ENCODE measurements around the gene DMD.

The DMD gene

GRCh38 chrX:32501606-32502005, 709.7 kb downstream of the DMD start:
- Histone ChIP-seq H3K9ac (ENCODE audit: low read length) (no peak overlapping the region), H3K36me3 (replicated peaks; ENCODE audit: low read depth, low read length) (no peaks in the 10 kb centered on the region), H3K27ac (ENCODE audit: low read length) (no peak overlapping the region), H3K27me3 (ENCODE audit: low read depth, low read length) (no peaks in the 10 kb centered on the region), H2AFZ (ENCODE audit: low read depth, low read length) (no peak overlapping the region), H3K79me2 (ENCODE audit: low read length) (no peaks in the 10 kb centered on the region), H4K20me1 (ENCODE audit: insufficient read depth, low read length) (no peaks in the 10 kb centered on the region), H3K4me1 (ENCODE audit: low read length) (no peaks in the 10 kb centered on the region), H3K4me3 (ENCODE audit: low read length) (no peak overlapping the region), H3K9me3 (ENCODE audit: insufficient read depth, low read length) (no peaks in the 10 kb centered on the region), H3K4me2 (ENCODE audit: low read length) (no peak overlapping the region)
- no peak for TF ChIP-seq EZH2phosphoT487 (IDR thresholded peaks at IDR 0.05; ENCODE audit: low read depth)
- TF ChIP-seq CTCF (IDR thresholded peaks at IDR 0.05; ENCODE audit: low read depth, low read length): no peak

GRCh38 chrX:32496671-32497070, 714.7 kb downstream of the DMD start:
- Histone ChIP-seq H3K36me3 (replicated peaks; ENCODE audit: low read depth, low read length) (no peaks in the 10 kb centered on the region), H3K4me1 (ENCODE audit: low read length) (no peaks in the 10 kb centered on the region), H4K20me1 (ENCODE audit: insufficient read depth, low read length) (no peaks in the 10 kb centered on the region), H3K4me2 (ENCODE audit: low read length) (no peak overlapping the region), H3K9ac (ENCODE audit: low read length) (no peak overlapping the region), H3K79me2 (ENCODE audit: low read length) (no peaks in the 10 kb centered on the region), H3K27ac (ENCODE audit: low read length) (no peak overlapping the region), H3K4me3 (ENCODE audit: low read length) (no peak overlapping the region), H3K9me3 (ENCODE audit: insufficient read depth, low read length) (no peaks in the 10 kb centered on the region), H3K27me3 (ENCODE audit: low read depth, low read length) (no peaks in the 10 kb centered on the region), H2AFZ (ENCODE audit: low read depth, low read length) (no peak overlapping the region)
- TF ChIP-seq CTCF (IDR thresholded peaks at IDR 0.05; ENCODE audit: low read depth, low read length) (no peak), EZH2phosphoT487 (IDR thresholded peaks at IDR 0.05; ENCODE audit: low read depth) (no peak)

- no peak overlapping the region for H3K4me3 ChIP-seq (ENCODE audit: low read length)
- H4K20me1 ChIP-seq (ENCODE audit: insufficient read depth, low read length): no peaks in the 10 kb centered on the region
- no peak overlapping the region for H3K27ac ChIP-seq (ENCODE audit: low read length)
- H3K4me1 ChIP-seq (ENCODE audit: low read length): no peaks in the 10 kb centered on the region
- H3K27me3 ChIP-seq (ENCODE audit: low read depth, low read length): no peaks in the 10 kb centered on the region
- H2AFZ ChIP-seq (ENCODE audit: low read depth, low read length): no peak overlapping the region
- H3K4me2 ChIP-seq (ENCODE audit: low read length): no peak overlapping the region
- no peak overlapping the region for H3K9ac ChIP-seq (ENCODE audit: low read length)
- H3K36me3 ChIP-seq (replicated peaks; ENCODE audit: low read depth, low read length): no peaks in the 10 kb centered on the region
- H3K79me2 ChIP-seq (ENCODE audit: low read length): no peaks in the 10 kb centered on the region
- no peaks in the 10 kb centered on the region for H3K9me3 ChIP-seq (ENCODE audit: insufficient read depth, low read length)
- no peak for TF ChIP-seq EZH2phosphoT487 (IDR thresholded peaks at IDR 0.05; ENCODE audit: low read depth)
- TF ChIP-seq CTCF (IDR thresholded peaks at IDR 0.05; ENCODE audit: low read depth, low read length): no peak
Observed at GRCh38 chrX:32495855-32496254, 715.5 kb downstream of the DMD start.

GRCh38 chrX:32489125-32489524, 722.2 kb downstream of the DMD start:
- TF ChIP-seq CTCF (IDR thresholded peaks at IDR 0.05; ENCODE audit: low read depth, low read length) (no peak), EZH2phosphoT487 (IDR thresholded peaks at IDR 0.05; ENCODE audit: low read depth) (no peak)
- H3K36me3 ChIP-seq (replicated peaks; ENCODE audit: low read depth, low read length): no peaks in the 10 kb centered on the region
- no peaks in the 10 kb centered on the region for H3K9me3 ChIP-seq (ENCODE audit: insufficient read depth, low read length)

More at GRCh38 chrX:32489125-32489524, 722.2 kb downstream of the DMD start:
- Histone ChIP-seq H3K4me3 (ENCODE audit: low read length) (no peak overlapping the region), H3K27ac (ENCODE audit: low read length) (no peak overlapping the region), H3K4me2 (ENCODE audit: low read length) (no peak overlapping the region), H3K27me3 (ENCODE audit: low read depth, low read length) (no peaks in the 10 kb centered on the region), H3K9ac (ENCODE audit: low read length) (no peak overlapping the region), H3K79me2 (ENCODE audit: low read length) (no peaks in the 10 kb centered on the region), H2AFZ (ENCODE audit: low read depth, low read length) (no peak overlapping the region), H4K20me1 (ENCODE audit: insufficient read depth, low read length) (no peaks in the 10 kb centered on the region), H3K4me1 (ENCODE audit: low read length) (no peaks in the 10 kb centered on the region)

Data from OCI-LY3 (cell line).